ENCODE measurements around the gene FXN. TPM values are rescaled to one million over a fixed set of nuclear protein-coding genes. Genes with fewer than 3 reads are reported as not detected.
A peak's percentile ranks its signal among the peaks of the same experiment; 100 is the strongest.

Gene FXN
- total RNA-seq, 6 donors from 2014 or later, result 1.8 to 16.5 (median 9.0) TPM

DNA sequence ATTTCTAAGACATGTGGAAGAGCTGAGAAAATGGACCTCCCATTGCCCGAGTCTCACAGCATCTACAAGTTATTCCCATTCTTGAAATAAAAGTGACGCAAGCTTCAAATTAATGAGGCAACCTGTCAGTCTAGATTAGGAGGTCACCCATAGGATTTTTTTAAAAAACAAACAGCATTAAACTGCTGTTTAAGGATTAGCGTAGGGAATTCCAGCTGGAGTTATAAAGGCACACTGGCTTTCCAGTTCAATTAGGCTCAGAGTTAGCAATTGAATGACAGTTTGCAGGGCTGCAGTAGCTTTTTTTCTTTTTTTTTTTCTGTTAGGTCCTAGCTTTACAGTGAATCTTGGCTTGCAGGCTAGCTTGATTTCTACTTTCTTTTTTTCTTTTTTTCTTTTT lies 37.9 kb upstream of the FXN start:
- Histone ChIP-seq H3K36me3 (no peaks in the 10 kb centered on the region), H3K27me3 (no peaks in the 10 kb centered on the region), H3K4me1 (peaks cover 0 to 16% (median 6%) of the 10 kb centered on the region in 4 donors), H3K4me3 (no peak overlapping the region), H3K9me3 (no peaks in the 10 kb centered on the region), H3K27ac (peak overlapping the region in 2 of 4 donors; percentile 36 to 70)
- TF ChIP-seq POLR2A (IDR thresholded peaks at IDR 0.05) (no peak), CTCF (IDR thresholded peaks at IDR 0.05) (no peak), EP300 (IDR thresholded peaks at IDR 0.05) (no peak), POLR2AphosphoS5 (IDR thresholded peaks at IDR 0.05) (no peak)
- WGBS, 2 donors, result 68 to 73% methylated on average over 3 of the region's 3 CpGs
- ATAC-seq (ENCODE audit: low FRiP score in 2 of 2) (no peak), DNase-seq (no peak)

DNA sequence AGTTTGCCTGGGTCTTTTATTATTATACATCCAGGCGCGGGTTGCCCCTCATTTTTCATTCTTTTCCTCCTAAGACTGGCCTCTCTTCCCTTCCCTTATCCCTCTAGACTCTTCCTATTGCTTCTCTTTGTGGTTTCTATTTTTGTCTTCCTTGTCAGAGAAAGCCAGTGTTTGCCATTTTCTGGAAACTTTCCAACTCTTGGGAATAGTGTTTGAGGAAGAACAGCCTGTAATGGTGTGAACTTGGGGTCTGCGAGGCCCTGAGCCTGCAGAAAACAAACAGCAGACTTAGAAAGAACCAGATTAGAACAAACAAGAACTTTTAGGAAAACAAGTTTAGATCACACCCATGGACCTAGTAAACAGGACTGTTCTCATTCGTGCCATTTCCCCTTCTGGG lies 37.2 kb upstream of the FXN start:
- H3K27ac ChIP-seq, result peak overlapping the region; percentile 2 to 70 (median 42)
- 49 to 53% methylated on average over 4 of the region's 4 CpGs for WGBS, 2 donors
- DNase-seq, result no peak

DNA sequence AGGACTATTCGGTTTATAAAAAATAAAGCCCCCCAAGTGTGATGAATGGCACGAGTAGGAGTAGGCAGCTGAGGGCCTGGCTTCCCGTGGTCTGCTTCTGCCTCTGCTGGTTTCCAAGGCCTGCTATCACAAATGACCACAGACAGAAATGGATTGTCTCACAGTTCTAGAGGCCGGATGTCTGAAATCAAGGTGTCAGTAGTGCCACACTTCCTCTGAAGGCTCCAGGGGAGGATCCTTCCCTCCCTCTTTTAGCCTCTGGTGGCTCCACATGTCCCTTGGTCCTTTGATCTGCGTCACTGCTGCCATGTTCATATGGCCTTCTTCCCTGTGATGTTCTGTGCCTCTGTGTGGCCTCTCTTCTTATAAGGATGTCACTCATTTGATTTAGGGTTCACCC lies 36.7 kb upstream of the FXN start:
- DNase-seq, result no peak
- peaks cover 0 to 16% (median 6%) of the 10 kb centered on the region in 4 donors for H3K4me1 ChIP-seq
- 51 to 60% methylated on average over 5 of the region's 5 CpGs for WGBS, 2 donors
- H3K27ac ChIP-seq, result peak overlapping the region; percentile 8 to 70 (median 42)
- no peaks in the 10 kb centered on the region for H3K36me3 ChIP-seq
- ATAC-seq (ENCODE audit: low FRiP score in 2 of 2), result no peak
- H3K9me3 ChIP-seq, result no peaks in the 10 kb centered on the region
- no peaks in the 10 kb centered on the region for H3K27me3 ChIP-seq
- H3K4me3 ChIP-seq, result no peak overlapping the region
- TF ChIP-seq CTCF (IDR thresholded peaks at IDR 0.05), result no peak
- TF ChIP-seq POLR2AphosphoS5 (IDR thresholded peaks at IDR 0.05), result no peak
- TF ChIP-seq EP300 (IDR thresholded peaks at IDR 0.05), result no peak

More for the DNA sequence above, 37.2 kb upstream of the FXN start:
- Histone ChIP-seq H3K4me3 (no peak overlapping the region), H3K9me3 (no peaks in the 10 kb centered on the region), H3K36me3 (no peaks in the 10 kb centered on the region), H3K27me3 (no peaks in the 10 kb centered on the region), H3K4me1 (peaks cover 0 to 16% (median 6%) of the 10 kb centered on the region in 4 donors)
- no peak for ATAC-seq (ENCODE audit: low FRiP score in 2 of 2)
- TF ChIP-seq POLR2A (IDR thresholded peaks at IDR 0.05) (no peak), CTCF (IDR thresholded peaks at IDR 0.05) (no peak), EP300 (IDR thresholded peaks at IDR 0.05) (no peak), POLR2AphosphoS5 (IDR thresholded peaks at IDR 0.05) (no peak)

- WGBS, 2 donors, result 37 to 45% methylated on average over 10 of the region's 10 CpGs
- no peaks in the 10 kb centered on the region for H3K9me3 ChIP-seq
- ATAC-seq (ENCODE audit: low FRiP score in 2 of 2), result peak; percentile 78 to 90
- peak overlapping the region; percentile 8 to 70 (median 42) for H3K27ac ChIP-seq
- peaks cover 0 to 16% (median 6%) of the 10 kb centered on the region in 4 donors for H3K4me1 ChIP-seq
- no peaks in the 10 kb centered on the region for H3K27me3 ChIP-seq
- TF ChIP-seq CTCF (IDR thresholded peaks at IDR 0.05) (peak; percentile 59 to 76 (median 66)), POLR2A (IDR thresholded peaks at IDR 0.05) (no peak)
- no peaks in the 10 kb centered on the region for H3K36me3 ChIP-seq
- DNase-seq, result peak in 1 of 2 donors; percentile 56
- H3K4me3 ChIP-seq, result no peak overlapping the region
Measured at GRCh38 chr9:68999393-69000105, 36.0 kb upstream of the FXN start.

- Histone ChIP-seq H3K4me1 (peaks cover 0 to 16% (median 6%) of the 10 kb centered on the region in 4 donors), H3K27ac (no peak overlapping the region), H3K4me3 (no peak overlapping the region), H3K9me3 (no peaks in the 10 kb centered on the region), H3K36me3 (no peaks in the 10 kb centered on the region), H3K27me3 (no peaks in the 10 kb centered on the region)
- no peak for TF ChIP-seq POLR2A (IDR thresholded peaks at IDR 0.05)
- DNase-seq, result no peak
- WGBS, 2 donors, result 70 to 80% methylated on average over 7 to 8 of the region's 8 CpGs
- ATAC-seq (ENCODE audit: low FRiP score in 2 of 2), result no peak
Measured at GRCh38 chr9:69001921-69002320, 33.6 kb upstream of the FXN start.
